Esophagus muscularis mucosa (tissue), 4 donors: Measurements from ENCODE around the gene NAT9. TPM values are rescaled to one million over a fixed set of nuclear protein-coding genes. Genes with fewer than 3 reads are reported as not detected.

Source experiments
- DNase-seq: peaks from one replicate; pipeline ENCODE4 v3.0.0-alpha.2; 2017; ENCODE audit errors: extremely low spot score
- H3K27ac ChIP-seq, 4 donors: fragments of 200-600 bp; sonication (generic); replicated peaks in 1 of 4; 1 replicate in 3 of 4; 2 replicates in 1 of 4; pipeline ENCODE4 v1.5.1; 2016 to 2019; ENCODE audit warnings: mild to moderate bottlenecking in 1 of 4
- H3K27me3 ChIP-seq, 4 donors: fragments of 200-600 bp; sonication (generic); one replicate each; pipeline versions ENCODE4 v1.5.1 to v1.6.0; 2016 to 2019
- H3K36me3 ChIP-seq, 4 donors: fragments of 200-600 bp; sonication (generic); one replicate each; pipeline ENCODE4 v1.5.1; 2016 to 2019
- H3K4me1 ChIP-seq, 4 donors: fragments of 200-600 bp; sonication (generic); one replicate each; pipeline ENCODE4 v1.5.1; 2016 to 2019
- H3K4me3 ChIP-seq, 4 donors: fragments of 200-600 bp; sonication (generic); 1 replicate in 2 of 4; 2 replicates in 2 of 4; pipeline ENCODE4 v1.5.1; 2016 to 2019; ENCODE audit warnings: mild to moderate bottlenecking in 4 of 4, moderate library complexity in 1 of 4
- H3K9me3 ChIP-seq, 4 donors: fragments of 200-600 bp; sonication (generic); 1 replicate in 3 of 4; 2 replicates in 1 of 4; pipeline ENCODE4 v1.5.1; 2016 to 2019
- EP300 ChIP-seq: sonication (generic); formaldehyde crosslinking; IDR thresholded peaks from one replicate; pipeline ENCODE4 v1.6.1; 2017; ENCODE audit warnings: antibody characterized with exemption
- POLR2A ChIP-seq: fragments of 450-650 bp; IDR thresholded peaks from one replicate; pipeline ENCODE4 v1.6.1; 2017; ENCODE audit warnings: antibody characterized with exemption, moderate library complexity, mild to moderate bottlenecking, low read depth
- POLR2AphosphoS5 ChIP-seq, 2 donors: sonication (generic); formaldehyde crosslinking; IDR thresholded peaks; one replicate each; pipeline ENCODE4 v1.6.1; 2017; ENCODE audit warnings: antibody characterized with exemption in 2 of 2
- WGBS: methylation state at CpG from one replicate; pipeline ENCODE4 v1.1.5; 2018; 5-methylcytosine and 5-hydroxymethylcytosine counted together
- intact Hi-C: fragments of 100-400 bp; cut with DNase I; formaldehyde crosslinking; loops from one replicate; pipeline ENCODE4 v1.15.1; 2023
- total RNA-seq, 4 donors: library from RNA; depleted of rRNA; stranded (reverse); fragments of >200 nt; gene quantifications; one replicate each; pipeline versions ENCODE4 v1.1.0 to v1.2.1, GENCODE V29; 2016
- TF ChIP-seq, protein P1 (sequence below), 3 experiments: fragments of 200-600 bp in 2 of 3; fragments of 450-650 bp in 1 of 3; sonication (generic) in 2 of 3; IDR thresholded peaks; one replicate each; pipeline ENCODE4 v1.5.1; 2017 to 2019; ENCODE audit warnings: antibody characterized with exemption in 3 of 3, mild to moderate bottlenecking in 2 of 3, moderate library complexity in 1 of 3

The NAT9 gene
- total RNA-seq, 4 donors from 2014 or later: 10.4 to 22.4 (median 17.7) TPM

DNA sequence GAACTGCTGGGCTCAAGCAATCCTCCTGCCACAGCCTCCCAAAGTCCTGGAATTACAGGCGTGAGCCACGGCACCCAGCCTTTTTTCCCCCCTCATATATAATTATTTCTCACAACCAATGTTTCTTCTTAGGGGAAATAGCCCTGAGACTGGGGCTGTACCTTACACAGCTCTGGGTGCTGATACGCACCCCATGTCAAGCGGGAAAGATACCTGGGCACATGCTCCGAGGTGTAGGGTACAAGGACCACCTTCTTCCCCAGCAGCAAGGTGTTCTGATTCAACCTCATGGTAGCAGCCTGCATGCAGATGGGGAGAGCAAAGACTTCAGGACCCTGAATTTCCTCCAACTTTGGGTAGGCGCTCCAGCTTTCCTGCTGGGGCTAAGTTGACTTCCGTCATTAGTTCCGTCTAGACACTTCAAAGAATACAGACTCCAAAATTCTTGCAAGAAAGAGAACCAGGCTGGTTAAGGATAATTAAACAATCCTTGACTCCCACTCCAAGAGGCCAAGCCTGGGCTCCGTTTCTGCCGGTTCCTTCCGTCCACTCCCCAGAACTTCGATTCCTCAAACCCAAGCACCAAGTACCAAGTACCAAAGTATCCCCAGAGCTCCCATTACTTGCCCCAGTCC lies 619 bp downstream of the NAT9 start:
- intact Hi-C loops: loop anchor here (2.0 kb wide), 1 partner anchor 27 kb away; the partner anchor contains the start of gene NHERF1
- Histone ChIP-seq H3K4me1 (peaks cover 17 to 54% (median 31%) of the 10 kb centered on the region in 4 donors), H3K4me3 (peak overlapping the region; percentile 71 to 97 (median 80)), H3K9me3 (no peaks in the 10 kb centered on the region), H3K27me3 (no peaks in the 10 kb centered on the region), H3K27ac (peak overlapping the region; percentile 58 to 83 (median 74)), H3K36me3 (peaks cover 25 to 46% (median 41%) of the 10 kb centered on the region in 4 donors)
- 37% methylated on average over 10 of the region's 12 CpGs for WGBS
- no peak for TF ChIP-seq EP300
- TF ChIP-seq, protein P1, sequence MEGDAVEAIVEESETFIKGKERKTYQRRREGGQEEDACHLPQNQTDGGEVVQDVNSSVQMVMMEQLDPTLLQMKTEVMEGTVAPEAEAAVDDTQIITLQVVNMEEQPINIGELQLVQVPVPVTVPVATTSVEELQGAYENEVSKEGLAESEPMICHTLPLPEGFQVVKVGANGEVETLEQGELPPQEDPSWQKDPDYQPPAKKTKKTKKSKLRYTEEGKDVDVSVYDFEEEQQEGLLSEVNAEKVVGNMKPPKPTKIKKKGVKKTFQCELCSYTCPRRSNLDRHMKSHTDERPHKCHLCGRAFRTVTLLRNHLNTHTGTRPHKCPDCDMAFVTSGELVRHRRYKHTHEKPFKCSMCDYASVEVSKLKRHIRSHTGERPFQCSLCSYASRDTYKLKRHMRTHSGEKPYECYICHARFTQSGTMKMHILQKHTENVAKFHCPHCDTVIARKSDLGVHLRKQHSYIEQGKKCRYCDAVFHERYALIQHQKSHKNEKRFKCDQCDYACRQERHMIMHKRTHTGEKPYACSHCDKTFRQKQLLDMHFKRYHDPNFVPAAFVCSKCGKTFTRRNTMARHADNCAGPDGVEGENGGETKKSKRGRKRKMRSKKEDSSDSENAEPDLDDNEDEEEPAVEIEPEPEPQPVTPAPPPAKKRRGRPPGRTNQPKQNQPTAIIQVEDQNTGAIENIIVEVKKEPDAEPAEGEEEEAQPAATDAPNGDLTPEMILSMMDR (IDR thresholded peaks at IDR 0.05): no peak
- TF ChIP-seq POLR2A: no peak
- TF ChIP-seq POLR2AphosphoS5 (IDR thresholded peaks at IDR 0.05): no peak
- DNase-seq: no peak

DNA sequence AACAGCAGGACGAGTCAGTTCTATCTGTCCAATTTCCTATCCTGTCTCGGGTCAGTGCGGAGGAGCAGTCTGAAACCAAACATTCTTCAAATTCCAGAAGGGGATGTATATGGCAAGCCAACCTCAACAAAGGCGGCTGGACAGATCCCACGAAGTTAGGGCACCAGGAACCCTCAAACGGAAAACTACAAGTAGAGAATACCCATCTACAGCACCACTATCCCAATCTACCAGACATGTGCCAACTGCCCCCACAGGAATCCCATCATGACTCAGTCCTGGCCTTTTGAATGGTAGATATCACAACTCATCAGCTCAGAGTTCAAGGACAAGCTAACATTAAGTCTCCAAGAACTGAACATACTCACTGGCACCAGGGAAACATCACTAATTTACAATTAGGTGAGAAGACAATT lies 2.3 kb downstream of the NAT9 start:
- H3K4me1 ChIP-seq: peaks cover 24 to 46% (median 29%) of the 10 kb centered on the region in 4 donors
- intact Hi-C loops: no loop called here
- no peaks in the 10 kb centered on the region for H3K9me3 ChIP-seq
- 56% methylated on average over 6 of the region's 6 CpGs for WGBS
- no peak overlapping the region for H3K27ac ChIP-seq
- TF ChIP-seq POLR2A (no peak), POLR2AphosphoS5 (IDR thresholded peaks at IDR 0.05) (no peak), EP300 (no peak)
- TF ChIP-seq, protein P1 (IDR thresholded peaks at IDR 0.05): no peak
- DNase-seq: no peak
- no peaks in the 10 kb centered on the region for H3K27me3 ChIP-seq
- no peak overlapping the region for H3K4me3 ChIP-seq
- H3K36me3 ChIP-seq: peaks cover 25 to 50% (median 45%) of the 10 kb centered on the region in 4 donors

DNA sequence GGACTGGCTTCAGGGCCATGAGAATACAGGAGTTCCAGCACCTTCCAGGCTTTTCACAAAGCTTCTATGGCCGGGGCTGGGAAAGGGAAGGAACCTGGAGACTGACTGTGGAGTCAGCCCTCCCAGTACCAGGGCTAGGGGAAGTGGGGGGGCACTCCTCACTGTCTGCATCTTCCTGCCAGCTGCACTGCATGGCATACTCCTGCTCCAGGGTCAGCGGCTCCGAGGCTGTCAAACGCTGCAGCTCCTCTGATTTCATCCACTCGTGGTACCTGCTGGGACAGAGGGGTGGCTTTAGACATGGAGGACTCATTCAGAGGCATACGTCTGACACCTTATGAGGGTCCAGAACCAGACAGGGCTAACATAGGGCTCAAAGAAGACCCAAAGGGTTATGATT lies 2.7 kb downstream of the NAT9 start:
- Histone ChIP-seq H3K36me3 (peaks cover 25 to 50% (median 48%) of the 10 kb centered on the region in 4 donors), H3K9me3 (no peaks in the 10 kb centered on the region), H3K27ac (no peak overlapping the region), H3K27me3 (no peaks in the 10 kb centered on the region), H3K4me1 (peaks cover 24 to 47% (median 31%) of the 10 kb centered on the region in 4 donors), H3K4me3 (no peak overlapping the region)
- DNase-seq: no peak
- TF ChIP-seq, protein P1 (IDR thresholded peaks at IDR 0.05): no peak
- TF ChIP-seq POLR2A (no peak), EP300 (no peak), POLR2AphosphoS5 (IDR thresholded peaks at IDR 0.05) (no peak)
- 83% methylated on average over 2 of the region's 6 CpGs for WGBS
- intact Hi-C loops: no loop called here

DNA sequence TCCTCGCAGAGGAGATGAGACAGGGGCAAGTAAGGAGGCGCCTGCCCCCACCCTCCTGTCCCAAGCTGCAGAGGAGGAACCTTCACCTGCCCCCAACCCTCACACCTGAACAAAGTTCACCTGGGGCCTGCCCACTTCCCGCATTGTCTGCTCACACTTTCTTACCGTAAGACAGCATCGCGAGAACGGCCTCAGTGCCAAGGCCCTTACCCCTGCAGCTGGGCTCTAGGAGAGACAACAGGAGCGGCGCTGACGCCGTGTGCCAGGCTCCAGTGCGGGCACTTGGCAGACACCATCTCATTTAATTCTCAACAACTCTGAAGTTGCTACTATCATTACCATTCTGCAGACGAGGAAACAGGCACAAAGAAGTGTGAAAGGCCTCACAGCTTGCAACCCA lies 4.1 kb downstream of the NAT9 start:
- no peak overlapping the region for H3K4me3 ChIP-seq
- no peak for DNase-seq
- TF ChIP-seq POLR2AphosphoS5 (IDR thresholded peaks at IDR 0.05) (no peak), POLR2A (no peak), EP300 (no peak)
- TF ChIP-seq, protein P1 (IDR thresholded peaks at IDR 0.05): no peak
- H3K36me3 ChIP-seq: peaks cover 25 to 50% (median 48%) of the 10 kb centered on the region in 4 donors
- H3K27me3 ChIP-seq: peaks cover 0 to 2% (median 0%) of the 10 kb centered on the region in 4 donors
- H3K27ac ChIP-seq: no peak overlapping the region
- peaks cover 30 to 50% (median 36%) of the 10 kb centered on the region in 4 donors for H3K4me1 ChIP-seq
- intact Hi-C loops: no loop called here
- no peaks in the 10 kb centered on the region for H3K9me3 ChIP-seq
- 95% methylated on average over 13 of the region's 13 CpGs for WGBS
